Neural progenitor cell (in vitro differentiated cells): ENCODE measurements around the gene DUT.

Experiments
- EZH2 ChIP-seq: fragments of 200-600 bp; sonication (generic); IDR thresholded peaks from 2 replicates; pipeline ENCODE4 v1.6.1; 2017; ENCODE audit warnings: antibody characterized with exemption, mild to moderate bottlenecking, moderate library complexity
- TF ChIP-seq, protein P1 (sequence below): fragments of 200-600 bp; sonication (generic); IDR thresholded peaks from 2 replicates; pipeline ENCODE4 v1.5.1; 2017; ENCODE audit warnings: antibody characterized with exemption, mild to moderate bottlenecking

- TF ChIP-seq, protein P1, sequence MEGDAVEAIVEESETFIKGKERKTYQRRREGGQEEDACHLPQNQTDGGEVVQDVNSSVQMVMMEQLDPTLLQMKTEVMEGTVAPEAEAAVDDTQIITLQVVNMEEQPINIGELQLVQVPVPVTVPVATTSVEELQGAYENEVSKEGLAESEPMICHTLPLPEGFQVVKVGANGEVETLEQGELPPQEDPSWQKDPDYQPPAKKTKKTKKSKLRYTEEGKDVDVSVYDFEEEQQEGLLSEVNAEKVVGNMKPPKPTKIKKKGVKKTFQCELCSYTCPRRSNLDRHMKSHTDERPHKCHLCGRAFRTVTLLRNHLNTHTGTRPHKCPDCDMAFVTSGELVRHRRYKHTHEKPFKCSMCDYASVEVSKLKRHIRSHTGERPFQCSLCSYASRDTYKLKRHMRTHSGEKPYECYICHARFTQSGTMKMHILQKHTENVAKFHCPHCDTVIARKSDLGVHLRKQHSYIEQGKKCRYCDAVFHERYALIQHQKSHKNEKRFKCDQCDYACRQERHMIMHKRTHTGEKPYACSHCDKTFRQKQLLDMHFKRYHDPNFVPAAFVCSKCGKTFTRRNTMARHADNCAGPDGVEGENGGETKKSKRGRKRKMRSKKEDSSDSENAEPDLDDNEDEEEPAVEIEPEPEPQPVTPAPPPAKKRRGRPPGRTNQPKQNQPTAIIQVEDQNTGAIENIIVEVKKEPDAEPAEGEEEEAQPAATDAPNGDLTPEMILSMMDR = no peak
- no peak for TF ChIP-seq EZH2
Measured at GRCh38 chr15:48309740-48310139, 21.5 kb upstream of the DUT start.
